Stimulated activated CD4-positive, alpha-beta T cell treated with anti-CD3 and anti-CD28 coated beads, Interleukin-15, amount 100 ng/mL, for 24 hours (primary cell): ENCODE results near the gene EARS2.
A peak's percentile ranks its signal among the peaks of the same experiment; 100 is the strongest.
"Not testable (repeated sequence)": the region's sequence is repeated elsewhere in the genome, so short reads cannot be mapped to it uniquely, and the experiment has no call there.

Experiments used
- DNase-seq: peaks from one replicate; pipeline ENCODE4 v3.0.0-alpha.2; 2020

EARS2 gene

DNA sequence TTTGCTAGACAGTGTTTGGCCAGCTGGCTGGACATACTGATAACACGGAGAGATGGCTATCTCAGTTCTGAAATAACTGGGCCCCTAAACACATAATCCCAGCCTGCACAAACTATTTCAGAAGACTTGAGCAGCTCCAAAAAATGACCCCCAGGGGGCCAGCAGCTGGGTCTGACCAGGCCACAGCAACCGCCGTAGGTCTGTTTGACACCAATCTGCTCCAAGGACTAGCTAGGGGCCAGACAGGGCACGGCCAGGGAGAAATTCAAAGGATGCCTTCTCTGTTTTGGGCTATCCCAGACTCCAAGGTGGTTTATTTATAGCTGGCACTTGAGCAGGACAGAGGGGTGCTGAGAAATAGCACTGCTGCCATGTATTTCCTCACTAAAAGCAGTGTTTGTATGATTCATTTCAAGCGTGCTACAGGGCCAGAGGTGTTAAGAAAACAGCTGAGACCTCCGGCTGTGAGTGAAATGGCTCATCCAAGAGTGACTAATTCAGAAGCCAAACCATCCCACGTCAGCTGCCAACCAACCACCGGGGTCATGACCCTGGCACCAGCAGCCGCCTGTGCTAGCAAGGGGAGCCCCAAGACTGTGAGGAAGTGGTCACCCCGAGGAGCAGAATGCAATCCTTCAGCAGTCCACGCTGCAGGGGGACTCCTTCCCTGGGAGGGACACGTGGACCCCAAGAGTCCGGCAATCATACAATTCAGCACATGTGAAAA, 52.5 kb downstream of the EARS2 start:
- peak; percentile 89 for DNase-seq

DNA sequence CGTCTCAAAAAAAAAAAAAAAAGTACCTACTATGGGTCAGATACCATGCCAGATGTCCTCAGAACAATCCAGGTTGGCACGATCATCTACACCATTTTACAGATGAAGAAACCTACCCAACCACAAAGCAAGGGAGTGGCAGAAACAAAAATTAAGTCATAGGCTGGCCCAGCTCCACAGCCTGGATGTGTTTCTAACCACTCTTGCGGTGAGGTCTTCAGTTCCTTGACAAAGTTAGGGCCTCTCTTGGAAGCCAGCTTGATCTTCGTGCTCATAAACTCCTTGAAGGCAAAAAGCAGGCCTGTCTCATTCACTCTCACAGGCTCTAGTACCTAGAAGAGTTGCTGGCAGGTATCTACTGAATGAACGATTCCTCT, 53.1 kb downstream of the EARS2 start:
- DNase-seq: no peak

DNA sequence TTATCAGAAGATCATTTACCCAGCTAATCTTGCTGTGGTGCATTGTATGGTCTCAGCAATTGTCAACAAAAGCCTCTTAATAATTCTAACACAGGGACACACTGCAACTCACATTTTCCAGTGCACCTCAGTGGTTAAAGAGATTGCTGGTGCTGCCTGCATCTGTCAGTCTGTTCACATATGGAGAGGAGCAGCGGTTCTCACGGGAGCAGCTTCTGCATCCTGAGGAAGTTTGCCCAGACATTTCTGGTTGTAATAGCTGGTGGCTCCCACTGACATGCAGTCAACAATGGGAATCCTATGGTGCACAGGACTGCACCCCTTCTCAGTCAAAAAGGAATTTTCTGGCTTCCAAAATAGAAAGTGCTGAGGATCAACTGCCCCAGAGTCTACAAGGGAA, 54.7 kb downstream of the EARS2 start:
- DNase-seq: no peak

DNA sequence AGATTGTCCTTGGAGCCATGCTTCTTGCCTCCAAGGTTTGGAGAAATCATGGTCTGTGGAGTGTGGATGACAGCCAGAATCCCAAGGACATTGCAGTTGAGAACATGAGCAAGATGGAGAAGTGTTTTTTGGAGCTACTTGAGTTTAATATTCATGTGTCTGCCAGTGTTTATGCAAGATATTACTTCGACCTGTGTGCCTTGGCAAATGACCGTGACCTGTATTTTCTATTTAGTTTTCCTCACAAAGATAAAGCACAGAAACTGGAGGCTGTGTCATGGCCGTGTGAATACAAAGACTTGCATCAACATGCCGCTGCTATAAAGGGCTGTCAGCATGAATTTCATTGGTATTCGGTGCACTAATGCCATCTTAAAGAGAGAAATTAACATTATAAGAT, 55.9 kb downstream of the EARS2 start:
- no peak for DNase-seq

DNA sequence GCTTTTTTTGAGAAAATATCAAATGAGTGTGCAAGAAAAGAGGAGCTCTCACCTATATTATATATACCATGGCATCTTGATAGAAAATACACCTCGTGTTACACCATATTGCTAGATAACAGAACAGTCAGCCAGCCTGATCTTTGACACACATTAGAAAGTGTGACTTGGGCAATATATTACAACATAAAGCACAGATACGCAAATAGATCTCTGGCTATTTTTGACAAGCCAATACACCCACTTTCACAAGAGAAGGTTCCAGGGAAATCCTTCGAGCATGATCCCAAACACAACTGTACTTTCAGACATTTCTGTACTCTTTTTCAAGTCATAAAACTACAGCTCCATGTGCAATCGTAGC, 56.3 kb downstream of the EARS2 start:
- DNase-seq: no peak

DNA sequence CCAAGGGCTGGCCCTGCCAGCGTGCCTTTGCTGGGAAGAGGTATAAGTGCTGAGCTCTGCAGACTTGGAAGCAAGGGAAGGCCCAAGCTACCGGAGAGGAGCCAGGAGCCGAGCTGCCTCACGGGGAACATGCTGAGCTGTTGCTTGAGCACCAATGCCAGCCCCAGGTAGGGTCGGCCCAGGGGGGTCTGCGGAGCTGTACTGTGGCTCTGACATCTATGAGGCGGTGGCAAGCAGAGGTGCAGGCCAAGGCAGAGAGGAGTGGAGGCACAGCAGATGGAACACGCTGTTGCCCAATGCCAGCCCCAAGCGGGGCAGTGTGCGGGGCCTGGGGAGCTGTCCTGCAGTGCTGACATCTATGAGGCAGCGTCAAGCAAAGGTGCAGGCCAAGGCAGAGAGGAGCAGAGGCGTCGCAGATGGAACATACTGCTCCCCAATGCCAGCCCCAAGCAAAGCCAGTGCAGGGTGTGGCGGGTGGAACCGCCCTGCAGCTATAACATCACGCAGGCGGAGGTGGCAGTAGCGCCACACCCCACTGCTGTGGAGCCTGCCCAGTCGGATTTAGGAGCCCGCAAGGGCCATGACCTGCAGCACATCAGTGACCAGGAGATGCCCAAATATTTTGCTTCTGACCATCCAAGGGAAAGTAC, 56.8 kb downstream of the EARS2 start:
- DNase-seq: no peak

DNA sequence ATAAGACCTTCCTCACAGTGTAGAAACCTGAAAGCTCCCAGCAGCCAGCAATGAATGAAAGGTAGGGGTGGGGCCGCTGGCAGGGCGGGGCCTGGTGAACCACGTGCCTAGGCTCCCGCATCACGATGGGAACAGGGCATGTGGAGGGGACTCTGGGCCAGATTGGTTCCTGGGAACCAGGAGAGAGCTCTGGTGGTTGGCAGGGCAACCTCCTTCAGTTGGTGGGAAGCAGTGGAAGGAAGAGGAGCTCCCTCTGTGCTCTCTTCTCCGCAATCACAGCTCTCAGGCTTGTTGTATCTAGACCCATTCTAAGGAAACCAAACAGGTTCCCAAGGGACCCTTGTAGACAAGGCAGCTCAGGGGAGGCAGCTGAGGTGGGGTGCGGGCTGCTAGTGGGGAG, 57.3 kb downstream of the EARS2 start:
- no peak for DNase-seq

DNA sequence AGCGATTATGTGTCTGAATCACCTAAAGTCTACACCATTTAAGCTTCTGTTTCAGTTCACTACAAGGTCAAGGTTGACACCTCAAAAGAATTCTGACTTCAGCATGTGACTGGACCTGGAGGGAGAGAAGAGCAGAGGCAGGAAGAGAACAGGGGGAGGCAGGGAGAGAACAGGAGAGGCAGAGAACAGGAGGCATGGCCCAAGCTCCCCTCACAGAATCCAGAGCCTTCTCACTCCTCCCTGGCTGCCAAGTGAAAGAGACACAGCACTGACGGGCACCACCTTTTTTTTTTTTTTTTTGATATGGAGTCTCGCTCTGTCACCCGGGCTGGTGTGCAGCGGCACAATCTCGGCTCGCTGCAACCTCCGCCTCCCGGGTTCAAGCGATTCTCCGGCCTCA, 58.3 kb downstream of the EARS2 start:
- no peak for DNase-seq

DNA sequence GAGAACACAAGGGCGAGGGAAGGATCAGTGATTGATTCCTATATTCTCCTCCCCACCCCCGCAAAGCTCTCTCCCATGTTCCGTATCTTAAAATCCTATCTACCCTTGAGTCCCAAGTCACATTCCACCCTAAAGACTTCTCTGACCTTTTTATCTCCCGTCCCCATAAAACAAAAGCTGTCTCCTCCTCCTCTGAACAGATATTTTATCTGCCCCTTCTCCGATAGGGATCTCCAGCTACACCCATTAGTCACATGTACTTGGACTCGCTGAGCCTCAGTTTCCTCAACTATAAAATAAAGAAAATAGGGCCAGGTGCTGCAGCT, 59.6 kb downstream of the EARS2 start:
- DNase-seq: no peak

DNA sequence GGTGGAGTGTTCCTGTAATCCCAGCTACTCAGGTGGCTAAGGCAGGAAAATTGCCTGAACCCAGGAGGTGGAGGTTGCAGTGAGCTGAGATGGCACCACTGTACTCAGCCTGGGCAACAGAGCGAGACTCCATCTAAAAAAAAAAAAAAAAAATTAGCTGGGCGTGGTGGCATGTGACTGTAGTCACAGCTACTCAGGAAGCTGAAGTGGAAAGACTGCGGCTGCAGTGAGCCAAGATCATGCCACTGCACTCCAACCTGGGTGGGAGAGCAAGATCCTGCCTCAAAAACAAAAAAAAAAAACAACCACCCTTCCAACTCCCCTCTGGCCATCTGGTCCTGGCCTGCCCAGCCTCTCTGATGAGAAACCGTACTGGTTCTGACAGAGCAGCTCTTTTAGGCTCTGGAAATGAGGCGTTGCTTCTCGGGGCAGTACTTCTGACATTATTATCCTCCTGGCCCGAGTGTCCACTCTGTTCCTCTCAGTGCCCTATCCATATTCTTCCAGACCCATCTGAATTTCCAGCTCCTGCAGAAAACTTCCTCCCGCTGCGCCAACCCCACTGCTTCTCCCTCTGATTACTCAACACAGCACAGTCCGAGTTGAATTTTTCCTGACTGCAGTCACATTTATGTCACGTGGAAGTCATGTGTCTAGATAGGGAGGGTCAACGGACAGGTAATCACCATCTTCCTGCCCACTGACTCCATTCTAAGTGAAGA, 60.2 kb downstream of the EARS2 start:
- DNase-seq: no peak

DNA sequence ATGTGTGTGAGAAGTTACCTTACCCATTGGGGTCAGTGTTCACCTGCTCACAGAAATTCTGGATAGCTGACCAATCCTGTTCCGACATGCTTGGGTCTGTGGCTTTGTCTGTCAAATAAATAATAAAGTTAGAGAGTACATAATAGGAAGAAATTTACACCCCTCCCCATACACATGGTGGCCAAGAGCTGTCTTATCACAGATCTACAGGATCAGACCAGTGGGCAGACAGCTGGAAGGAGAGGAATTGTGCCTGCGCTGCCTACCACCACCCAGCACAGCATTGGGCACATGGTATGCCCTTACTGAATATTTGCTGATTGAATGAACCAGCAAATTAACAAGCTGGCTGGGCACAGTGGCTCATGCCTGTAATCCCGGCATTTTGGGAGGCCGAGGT, 61.5 kb downstream of the EARS2 start:
- no peak for DNase-seq

DNA sequence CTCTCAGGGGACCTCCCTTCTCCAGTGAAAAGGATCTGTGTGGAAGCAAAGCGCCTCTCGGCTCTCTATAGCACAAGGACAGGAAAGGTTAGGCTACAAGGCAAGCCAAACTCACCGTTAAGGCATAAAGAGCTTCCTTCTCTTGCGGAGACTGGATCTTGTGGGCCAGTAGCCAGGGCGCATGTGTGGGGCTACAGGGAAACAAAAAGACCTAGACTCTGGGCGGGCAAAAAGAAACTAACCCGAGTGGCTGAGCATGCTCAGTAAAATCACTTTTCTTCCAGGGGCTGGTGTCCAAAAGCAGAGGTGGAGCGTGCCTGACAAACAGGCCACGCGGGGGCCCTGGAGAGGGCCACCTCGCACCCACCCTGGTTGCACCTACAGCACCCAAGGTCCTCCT, 63.0 kb downstream of the EARS2 start:
- no peak for DNase-seq

DNA sequence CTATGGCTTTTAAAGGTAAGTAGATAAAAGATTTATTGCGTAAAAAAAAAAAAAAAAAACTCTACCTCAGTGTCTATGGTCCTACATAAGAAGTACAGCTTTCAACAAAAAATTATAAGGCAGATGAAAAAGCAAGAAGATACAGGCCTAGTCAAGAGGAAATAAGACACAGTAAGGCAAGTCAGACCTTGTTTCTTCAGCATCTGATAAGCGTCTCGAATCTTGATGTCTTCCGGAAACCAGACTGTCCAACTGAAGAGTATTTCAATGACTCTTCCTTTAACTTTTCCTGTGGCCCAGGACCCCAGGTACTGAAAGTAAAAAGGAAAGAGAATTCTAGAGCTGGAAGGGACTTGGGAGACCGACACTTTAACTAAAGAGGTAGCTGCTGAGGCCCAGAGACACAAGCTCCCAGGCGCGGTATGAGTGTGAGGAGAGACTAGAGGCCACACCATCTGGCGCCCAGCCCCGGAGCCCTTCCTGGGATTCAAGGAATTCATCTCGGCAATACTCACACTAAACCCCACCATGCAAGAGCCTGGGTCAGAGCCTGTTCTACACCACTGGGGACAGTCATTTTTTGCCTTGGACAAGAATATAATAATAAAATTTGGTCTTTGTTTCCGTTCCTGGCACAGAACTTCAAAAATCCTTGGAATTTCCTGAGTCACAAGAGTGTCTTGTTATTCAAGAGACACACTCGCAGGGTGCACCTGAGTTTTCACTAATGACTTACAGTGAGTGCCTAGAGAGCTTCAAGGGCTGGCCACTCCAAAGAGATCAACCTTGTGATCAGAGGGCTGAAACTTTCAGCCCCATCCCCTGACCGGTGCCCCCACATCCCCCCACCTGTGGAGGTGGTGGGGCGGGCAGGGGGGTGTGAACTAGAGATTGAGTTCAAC, 65.4 kb downstream of the EARS2 start:
- no peak for DNase-seq

DNA sequence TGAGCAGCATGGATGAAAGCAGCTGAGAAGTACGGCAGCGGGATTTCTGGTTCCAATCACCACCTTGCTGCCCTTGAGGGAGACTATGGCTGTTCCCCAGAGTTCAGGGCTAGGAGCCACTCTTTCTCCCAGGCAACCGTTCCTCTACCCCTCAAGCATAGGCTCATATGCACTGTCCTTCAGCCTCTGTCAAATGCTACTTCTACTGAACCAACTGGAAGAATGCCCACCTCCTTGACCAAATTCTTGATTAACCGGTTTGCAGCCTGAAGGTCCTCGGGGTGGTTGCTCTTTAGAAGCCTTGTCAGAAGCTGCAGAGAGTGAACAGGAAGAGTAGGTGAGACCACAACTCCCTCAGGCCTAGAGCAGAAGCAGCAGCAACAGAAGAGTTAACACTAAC, 70.7 kb downstream of the EARS2 start:
- DNase-seq: no peak

DNA sequence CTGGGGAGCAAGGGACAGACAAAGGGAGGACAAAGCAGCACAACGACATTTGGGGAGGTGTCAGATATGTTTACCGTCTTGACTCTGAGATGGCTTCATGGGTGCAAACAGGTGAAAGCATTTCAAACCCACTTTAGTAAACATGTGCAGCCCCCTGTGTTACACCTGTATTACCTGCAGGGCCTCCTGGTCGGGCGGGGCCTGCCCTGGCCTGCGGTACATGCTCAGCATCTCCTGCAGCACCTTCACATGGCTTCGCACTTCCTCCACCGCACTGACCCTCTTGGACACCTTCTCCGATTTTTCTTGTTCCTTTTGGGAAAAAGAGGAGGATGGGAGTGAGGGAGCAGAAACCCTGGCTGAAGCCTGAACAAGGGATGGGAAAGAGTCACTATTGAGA, 71.3 kb downstream of the EARS2 start:
- no peak for DNase-seq

DNA sequence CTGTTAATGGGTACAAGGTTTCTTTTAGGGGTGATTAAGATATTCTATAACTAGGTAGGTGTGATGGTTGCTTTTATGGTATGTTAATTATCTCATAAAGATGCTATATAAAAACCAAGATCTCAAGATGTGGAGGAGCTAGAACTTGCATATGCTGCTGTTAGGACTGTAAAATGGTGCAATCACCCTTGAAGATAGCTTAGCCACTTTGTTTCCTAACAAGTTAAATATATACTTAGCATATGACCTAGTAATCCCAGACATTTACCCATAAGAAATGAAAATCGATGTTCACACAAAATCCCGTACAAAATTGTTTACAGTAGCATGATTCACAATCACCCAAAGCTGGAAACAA, 71.9 kb downstream of the EARS2 start:
- no peak for DNase-seq

DNA sequence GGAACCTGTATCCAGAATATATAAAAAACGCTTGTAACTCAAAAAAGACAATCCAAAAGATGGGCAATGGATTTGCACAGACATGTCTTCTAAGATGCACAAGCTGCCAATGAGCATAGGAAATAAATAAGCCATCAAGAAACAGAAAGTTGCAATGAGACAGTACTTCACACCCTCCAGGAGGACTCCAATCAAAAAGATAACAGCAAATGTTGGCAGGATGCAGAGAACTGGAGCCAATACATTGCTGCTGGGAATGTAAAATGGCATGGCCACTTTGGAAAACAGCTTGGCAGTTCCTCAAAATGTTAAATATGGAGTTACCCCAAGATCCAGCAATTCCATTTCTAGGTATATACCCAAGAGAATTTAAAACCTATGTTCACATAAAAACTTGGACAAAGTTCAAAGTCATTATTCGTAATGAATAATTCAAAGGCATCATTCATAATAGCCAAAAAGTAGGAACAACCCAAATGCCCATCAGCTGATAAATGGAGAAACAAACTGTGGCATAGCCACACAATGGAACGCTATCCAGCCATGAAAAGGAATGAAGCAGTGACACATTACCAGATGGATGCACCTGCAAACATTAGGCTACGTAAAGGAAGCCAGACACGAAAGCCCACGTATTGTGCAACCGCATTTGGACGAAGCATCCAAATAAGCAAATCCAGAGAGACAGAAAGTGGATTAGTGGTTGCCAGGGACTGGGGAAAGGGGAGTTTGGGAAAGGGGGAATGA, 72.5 kb downstream of the EARS2 start:
- DNase-seq: no peak

DNA sequence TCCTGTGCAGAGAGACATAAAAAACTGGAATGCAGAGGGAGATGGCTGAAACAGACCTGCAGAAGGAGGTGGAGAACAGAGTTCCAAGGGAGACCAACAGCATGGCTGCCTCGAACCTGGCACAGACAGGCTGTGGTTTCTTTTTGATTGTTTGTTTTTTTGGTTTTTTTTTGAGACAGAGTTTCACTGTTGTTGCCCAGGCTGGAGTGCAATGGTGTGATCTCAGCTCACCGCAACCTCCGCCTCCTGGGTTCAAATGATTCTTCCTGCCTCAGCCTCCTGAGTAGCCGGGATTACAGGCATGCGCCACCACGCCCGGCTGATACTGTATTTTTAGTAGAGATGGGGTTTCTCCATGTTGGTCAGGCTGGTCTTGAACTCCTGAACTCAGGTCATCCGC, 73.7 kb downstream of the EARS2 start:
- DNase-seq: not testable (repeated sequence)

DNA sequence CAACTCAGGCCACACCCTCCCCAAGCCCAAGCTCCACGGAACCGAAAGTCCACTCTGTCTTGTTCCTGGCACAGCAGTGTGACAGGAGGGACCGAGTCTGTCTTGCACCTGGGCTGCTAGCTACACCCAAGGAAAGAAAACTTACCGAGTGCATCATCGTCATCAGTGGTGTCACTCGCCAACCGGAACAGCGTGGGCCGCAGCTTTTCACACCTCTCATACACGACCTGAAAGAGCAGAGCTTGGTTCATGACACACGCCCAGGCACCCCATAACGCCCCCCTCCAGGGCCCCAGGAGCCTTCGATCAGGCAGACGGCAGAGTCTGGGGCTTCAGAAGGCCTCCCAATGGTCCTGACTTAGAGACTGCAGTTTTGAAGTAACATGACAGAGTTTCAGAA, 74.4 kb downstream of the EARS2 start:
- DNase-seq: no peak

DNA sequence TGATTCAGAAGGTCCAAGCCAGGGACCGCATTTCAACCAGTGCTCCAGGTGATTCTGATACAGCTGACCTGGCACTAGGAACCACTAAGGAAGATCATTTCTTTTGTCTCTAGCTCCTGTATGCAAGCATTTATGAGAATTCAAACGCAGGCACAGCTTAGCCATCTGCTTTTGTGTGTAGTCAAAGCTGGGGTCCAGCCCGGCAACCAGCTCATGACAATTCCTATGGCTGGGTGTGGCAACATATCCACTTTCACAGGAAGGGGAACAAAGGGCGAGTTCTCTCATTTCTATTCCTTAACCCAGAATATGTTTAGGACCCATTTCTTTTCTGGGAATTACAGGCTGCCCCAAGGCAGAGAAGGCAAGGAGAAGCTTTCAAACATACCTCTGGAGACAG, 76.9 kb downstream of the EARS2 start:
- DNase-seq: no peak

DNA sequence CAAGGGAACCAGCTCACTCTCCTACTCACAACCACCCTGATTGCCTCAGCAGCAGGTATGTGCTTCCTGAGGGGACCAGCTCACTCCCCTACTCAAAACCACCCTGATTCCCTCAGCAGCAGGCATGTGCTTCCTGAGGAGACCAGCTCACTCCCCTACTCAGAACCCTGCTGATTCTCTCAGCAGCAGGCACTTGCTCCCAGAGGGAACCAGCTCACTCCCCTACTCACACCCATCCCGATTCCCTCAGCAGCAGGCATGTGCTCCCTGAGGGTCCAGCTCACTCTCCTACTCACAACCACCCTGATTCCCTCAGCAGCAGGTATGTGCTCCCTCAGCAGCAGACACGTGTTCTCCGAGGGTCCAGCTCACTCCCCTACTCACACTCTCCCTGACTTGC, 78.0 kb downstream of the EARS2 start:
- no peak for DNase-seq

DNA sequence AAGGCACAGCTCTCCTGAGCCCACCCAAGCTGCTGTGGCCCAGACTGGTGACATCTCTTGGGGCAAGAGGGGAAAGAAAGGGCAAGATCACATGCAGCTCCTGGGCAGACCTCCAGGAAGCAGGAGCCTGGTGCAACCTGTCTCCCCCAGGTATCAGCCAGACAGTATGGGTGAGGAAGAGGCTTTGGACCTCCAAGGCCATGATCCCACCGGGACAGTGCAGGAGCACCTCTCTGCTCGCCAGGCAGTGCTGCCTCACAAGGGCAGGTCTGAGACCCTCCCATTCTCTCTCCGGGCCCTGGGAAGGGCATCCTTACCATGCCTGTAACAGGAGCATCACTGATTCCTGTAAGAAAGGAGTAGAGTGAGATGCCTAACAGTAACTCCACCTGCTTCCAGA, 78.6 kb downstream of the EARS2 start:
- DNase-seq: no peak

DNA sequence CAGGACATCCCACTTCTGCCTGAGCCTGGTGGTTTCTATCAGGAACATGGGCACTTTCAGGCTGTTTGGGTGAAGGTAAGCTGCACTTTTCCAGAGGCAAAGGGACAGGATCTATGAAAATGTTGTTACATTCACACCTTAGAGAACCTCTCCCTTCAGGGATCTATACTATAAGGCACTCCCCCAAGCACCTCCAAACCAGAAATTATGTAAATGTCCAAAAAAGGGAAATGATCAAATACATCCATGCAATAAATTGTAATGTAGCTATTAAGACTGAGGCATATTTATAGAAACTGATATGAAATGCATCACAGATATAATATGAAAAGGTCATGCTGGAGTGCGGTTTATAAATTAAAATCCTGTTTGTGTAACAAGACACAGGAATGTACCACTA, 80.9 kb downstream of the EARS2 start:
- DNase-seq: no peak
